ENCODE results near the gene VAMP7.
"Not testable (repeated sequence)": the region's sequence is repeated elsewhere in the genome, so short reads cannot be mapped to it uniquely, and the experiment has no call there.

Gene VAMP7

GRCh38 chrX:155881158-155881993, at the start of gene VAMP7:
TSS of gene VAMP7 (plus strand) at chrX:155881345. CDS start at chrX:155889467, 8,122 bp downstream.
- peak; percentile 85 for DNase-seq

GRCh38 chrX:155841232-155841631, 39.9 kb upstream of the VAMP7 start:
- no peak for DNase-seq

- not testable (repeated sequence) for DNase-seq
These were observed 29.4 kb upstream of the VAMP7 start for GRCh38 chrX:155851786-155852185.

- DNase-seq = no peak
These were observed 23.6 kb upstream of the VAMP7 start for GRCh38 chrX:155857561-155857960.

GRCh38 chrX:155864655-155865054, 16.5 kb upstream of the VAMP7 start:
- no peak for DNase-seq

- no peak for DNase-seq
These were observed 16.0 kb upstream of the VAMP7 start for GRCh38 chrX:155865193-155865592.

GRCh38 chrX:155867821-155868220, 13.3 kb upstream of the VAMP7 start:
- no peak for DNase-seq

GRCh38 chrX:155870958-155871357, 10.2 kb upstream of the VAMP7 start:
- no peak for DNase-seq

GRCh38 chrX:155871934-155872333, 9.2 kb upstream of the VAMP7 start:
- no peak for DNase-seq

GRCh38 chrX:155873188-155873587, 8.0 kb upstream of the VAMP7 start:
- DNase-seq = no peak

- DNase-seq = no peak
These were observed 6.4 kb upstream of the VAMP7 start for GRCh38 chrX:155874571-155875244.

GRCh38 chrX:155876704-155877103, 4.4 kb upstream of the VAMP7 start:
- DNase-seq = no peak

GRCh38 chrX:155877288-155877687, 3.9 kb upstream of the VAMP7 start:
- no peak for DNase-seq

GRCh38 chrX:155880586-155881157, 473 bp upstream of the VAMP7 start:
- no peak for DNase-seq

GRCh38 chrX:155886409-155886808, 5.3 kb downstream of the VAMP7 start:
- no peak for DNase-seq

GRCh38 chrX:155888139-155888538, 7.0 kb downstream of the VAMP7 start:
- no peak for DNase-seq

GRCh38 chrX:155889328-155889727, 8.2 kb downstream of the VAMP7 start:
- DNase-seq = no peak

GRCh38 chrX:155891446-155892210, 10.5 kb downstream of the VAMP7 start:
- no peak for DNase-seq

GRCh38 chrX:155893521-155893920, 12.4 kb downstream of the VAMP7 start:
- no peak for DNase-seq

GRCh38 chrX:155896512-155896911, 15.4 kb downstream of the VAMP7 start:
- DNase-seq = no peak

- no peak for DNase-seq
These were observed 18.2 kb downstream of the VAMP7 start for GRCh38 chrX:155899366-155899765.

GRCh38 chrX:155900765-155901164, 19.6 kb downstream of the VAMP7 start:
- no peak for DNase-seq

- DNase-seq = not testable (repeated sequence)
These were observed 26.5 kb downstream of the VAMP7 start for GRCh38 chrX:155907661-155908060.
